ENCODE measurements around the gene MRC1. TPM values are rescaled to one million over a fixed set of nuclear protein-coding genes. Genes with fewer than 3 reads are reported as not detected.

The MRC1 gene
- total and polyA plus RNA-seq, 2 donors (not counting 3 experiments of a cell fraction or from before 2014, with no cell fraction given) = 0.03 to 0.13 TPM

GRCh38 chr10:17787087-17787961 is 21.8 kb upstream of the MRC1 start:
- H3K4me2 ChIP-seq (ENCODE audit: insufficient read depth, low read length) = no peak overlapping the region

GRCh38 chr10:17788646-17789045 is 20.5 kb upstream of the MRC1 start:
- Histone ChIP-seq H2AFZ (ENCODE audit: low read depth, low read length) (no peak overlapping the region), H4K20me1 (replicated peaks; ENCODE audit: control insufficient read depth, extremely low read depth, insufficient read depth, low read length) (no peaks in the 10 kb centered on the region), H3K4me2 (ENCODE audit: insufficient read depth, low read length) (no peak overlapping the region), H3K4me1 (ENCODE audit: control insufficient read depth, extremely low read depth, insufficient read depth, low read length) (peaks cover 20% of the 10 kb centered on the region), H3K4me3 (replicated peaks in 1 of 3; ENCODE audit: insufficient read depth in 1 of 3, low read depth in 1 of 3, low read length in 3 of 3) (no peak overlapping the region), H3K27me3 (ENCODE audit: control insufficient read depth in 2 of 2, insufficient read depth in 2 of 2, low read length in 2 of 2) (no peaks in the 10 kb centered on the region), H3K9ac (replicated peaks; ENCODE audit: extremely low read depth, insufficient read depth, low read length) (no peak overlapping the region), H3K79me2 (ENCODE audit: control insufficient read depth, insufficient read depth, low read length) (no peaks in the 10 kb centered on the region), H3K27ac (ENCODE audit: insufficient read depth, low read depth, low read length) (no peak overlapping the region), H3K9me3 (replicated peaks; ENCODE audit: control insufficient read depth, insufficient read depth, low read length) (no peaks in the 10 kb centered on the region), H3K9me1 (replicated peaks; ENCODE audit: control insufficient read depth, extremely low read depth, insufficient read depth, low read length) (no peaks in the 10 kb centered on the region), H3K36me3 (ENCODE audit: control insufficient read depth in 2 of 2, extremely low read depth in 1 of 2, insufficient read depth in 2 of 2, low read length in 2 of 2) (no peaks in the 10 kb centered on the region)
- POLR2A ChIA-PET = interaction anchor here (0.6 kb wide), 1 partner anchor 42 kb away, joined by 5 read pairs; no protein-coding TSS in a partner anchor
- CTCF ChIA-PET = interaction anchor here (1.1 to 1.7 kb wide), 5 partner anchors 8 to 63 kb away, joined by 3 to 7 read pairs (median 3); no protein-coding TSS in a partner anchor
- FAIRE-seq = no peak
- no peak for DNase-seq (ENCODE audit: low read depth, low spot score)
- dilution Hi-C loops (cut with MboI; ENCODE audit: extremely low pct_ligation_motif_present, low sequenced_read_pairs) (no loop called here), intact Hi-C loops (cut with micrococcal nuclease) (no loop called here)
- BruUV-seq (replicated peaks) = no TSS peak
- TF ChIP-seq FOS (IDR thresholded peaks at IDR 0.05; ENCODE audit: borderline replicate concordance, insufficient read depth, low read length) (no peak), EZH2 (IDR thresholded peaks at IDR 0.05; ENCODE audit: borderline replicate concordance, low read depth, low read length, severe bottlenecking) (no peak), GATA2 (IDR thresholded peaks at IDR 0.05; ENCODE audit: insufficient read depth, insufficient read length, low read depth, low read length) (no peak), MYC (IDR thresholded peaks at IDR 0.05; ENCODE audit: low read depth, low read length) (no peak), CTCF (IDR thresholded peaks at IDR 0.05; ENCODE audit: extremely low read depth in 1 of 2, insufficient read depth in 1 of 2, low read depth in 1 of 2, low read length in 2 of 2) (no peak)

More at GRCh38 chr10:17787087-17787961, 21.8 kb upstream of the MRC1 start:
- H3K27me3 ChIP-seq (ENCODE audit: control insufficient read depth in 2 of 2, insufficient read depth in 2 of 2, low read length in 2 of 2) = no peaks in the 10 kb centered on the region
- no peaks in the 10 kb centered on the region for H4K20me1 ChIP-seq (replicated peaks; ENCODE audit: control insufficient read depth, extremely low read depth, insufficient read depth, low read length)
- FAIRE-seq (peak; percentile 42), DNase-seq (ENCODE audit: low read depth, low spot score) (peak; percentile 43)
- BruUV-seq (replicated peaks) = no TSS peak
- intact Hi-C loops (cut with micrococcal nuclease) (no loop called here), dilution Hi-C loops (cut with MboI; ENCODE audit: extremely low pct_ligation_motif_present, low sequenced_read_pairs) (no loop called here)
- peaks cover 31% of the 10 kb centered on the region for H3K4me1 ChIP-seq (ENCODE audit: control insufficient read depth, extremely low read depth, insufficient read depth, low read length)
- H3K27ac ChIP-seq (ENCODE audit: insufficient read depth, low read depth, low read length) = no peak overlapping the region
- ChIA-PET POLR2A (interaction anchor here (0.6 kb wide), 1 partner anchor 43 kb away, joined by 3 read pairs; no protein-coding TSS in a partner anchor), CTCF (interaction anchor here (0.5 to 1.7 kb wide), 11 partner anchors 9 to 593 kb away, joined by 3 to 7 read pairs (median 3); no protein-coding TSS in a partner anchor)
- no peaks in the 10 kb centered on the region for H3K9me3 ChIP-seq (replicated peaks; ENCODE audit: control insufficient read depth, insufficient read depth, low read length)
- H3K79me2 ChIP-seq (ENCODE audit: control insufficient read depth, insufficient read depth, low read length) = no peaks in the 10 kb centered on the region
- no peaks in the 10 kb centered on the region for H3K9me1 ChIP-seq (replicated peaks; ENCODE audit: control insufficient read depth, extremely low read depth, insufficient read depth, low read length)
- H3K4me3 ChIP-seq (replicated peaks in 1 of 3; ENCODE audit: insufficient read depth in 1 of 3, low read depth in 1 of 3, low read length in 3 of 3) = no peak overlapping the region
- no peaks in the 10 kb centered on the region for H3K36me3 ChIP-seq (ENCODE audit: control insufficient read depth in 2 of 2, extremely low read depth in 1 of 2, insufficient read depth in 2 of 2, low read length in 2 of 2)
- no peak overlapping the region for H2AFZ ChIP-seq (ENCODE audit: low read depth, low read length)
- TF ChIP-seq FOS (IDR thresholded peaks at IDR 0.05; ENCODE audit: borderline replicate concordance, insufficient read depth, low read length) (peak; percentile 80), MAX (IDR thresholded peaks at IDR 0.05; ENCODE audit: insufficient read depth, insufficient read length) (no peak), POLR2A (IDR thresholded peaks at IDR 0.05; ENCODE audit: low read depth, low read length) (no peak), JUN (IDR thresholded peaks at IDR 0.05; ENCODE audit: borderline replicate concordance, insufficient read depth, insufficient read length, low read depth) (peak; percentile 48)
- H3K9ac ChIP-seq (replicated peaks; ENCODE audit: extremely low read depth, insufficient read depth, low read length) = no peak overlapping the region
